Small intestine (tissue), 7 donors: Measurements from ENCODE around the gene PRKAR1B. TPM values are rescaled to one million over a fixed set of nuclear protein-coding genes. Genes with fewer than 3 reads are reported as not detected.

ENCODE experiments used
- DNase-seq, 2 donors: peaks; one replicate each; pipeline versions ENCODE4 v3.0.0 to v3.0.0-alpha.2; 2013
- FAIRE-seq: peaks from 2 replicates; lab custom pipeline; 2012; peaks lifted over from hg19 to GRCh38; lab: Jason Lieb, UNC
- H3K27ac ChIP-seq, 3 donors: one replicate each; pipeline ENCODE4 v1.5.1; 2013; ENCODE audit warnings: low read length in 2 of 3, mild to moderate bottlenecking in 2 of 3, control low read depth in 1 of 3, inconsistent platforms in 1 of 3, low read depth in 1 of 3, moderate library complexity in 1 of 3
- H3K27me3 ChIP-seq, 3 donors: one replicate each; pipeline ENCODE4 v1.6.1; 2013; ENCODE audit warnings: low read length in 3 of 3, inconsistent platforms in 1 of 3; ENCODE audit not compliant: control insufficient read depth in 3 of 3, insufficient read depth in 3 of 3
- H3K36me3 ChIP-seq, 3 donors: one replicate each; pipeline ENCODE4 v1.6.1; 2013; ENCODE audit warnings: low read length in 3 of 3, inconsistent platforms in 1 of 3, low read depth in 1 of 3, mild to moderate bottlenecking in 1 of 3, moderate library complexity in 1 of 3; ENCODE audit not compliant: control insufficient read depth in 3 of 3, insufficient read depth in 2 of 3
- H3K4me1 ChIP-seq, 3 donors: one replicate each; pipeline ENCODE4 v1.6.1; 2013; ENCODE audit warnings: low read length in 2 of 3, inconsistent platforms in 1 of 3, low read depth in 1 of 3, mild to moderate bottlenecking in 1 of 3, moderate library complexity in 1 of 3; ENCODE audit not compliant: control insufficient read depth in 3 of 3, insufficient read depth in 2 of 3
- H3K4me3 ChIP-seq, 3 donors: one replicate each; pipeline ENCODE4 v1.5.1; 2013; ENCODE audit warnings: low read length in 3 of 3, control low read depth in 1 of 3, inconsistent platforms in 1 of 3, low read depth in 1 of 3, mild to moderate bottlenecking in 1 of 3, moderate library complexity in 1 of 3
- H3K9me3 ChIP-seq, 2 donors: one replicate each; pipeline ENCODE4 v1.6.1; 2013; ENCODE audit warnings: low read depth in 1 of 2, low read length in 1 of 2; ENCODE audit not compliant: control insufficient read depth in 2 of 2, insufficient read depth in 1 of 2
- WGBS, 3 donors: extraction: QIAGEN DNeasy Blood & Tissue Kit; methylation state at CpG; one replicate each; pipeline ENCODE4 v1.1.7; 2013; 5-methylcytosine and 5-hydroxymethylcytosine counted together
- polyA plus RNA-seq, 4 donors: library from polyadenylated mRNA; stranded (reverse) in 3 of 4; unstranded in 1 of 4; fragments of 200-250 nt in 3 of 4; fragments of 120-200 nt in 1 of 4; gene quantifications; one replicate each; pipeline versions ENCODE4 v1.2.1 to v1.2.3, GENCODE V29; 2013
- donor health status: healthy with polysubstance abuse.
- donor health status: control.
- donor health status: control.
- donor health status: Bipolar disorder and iron deficiency.
- donor health status: healthy.

The PRKAR1B gene
- polyA plus RNA-seq, 4 donors = 9.5 to 32.3 (median 18.6) TPM

DNA sequence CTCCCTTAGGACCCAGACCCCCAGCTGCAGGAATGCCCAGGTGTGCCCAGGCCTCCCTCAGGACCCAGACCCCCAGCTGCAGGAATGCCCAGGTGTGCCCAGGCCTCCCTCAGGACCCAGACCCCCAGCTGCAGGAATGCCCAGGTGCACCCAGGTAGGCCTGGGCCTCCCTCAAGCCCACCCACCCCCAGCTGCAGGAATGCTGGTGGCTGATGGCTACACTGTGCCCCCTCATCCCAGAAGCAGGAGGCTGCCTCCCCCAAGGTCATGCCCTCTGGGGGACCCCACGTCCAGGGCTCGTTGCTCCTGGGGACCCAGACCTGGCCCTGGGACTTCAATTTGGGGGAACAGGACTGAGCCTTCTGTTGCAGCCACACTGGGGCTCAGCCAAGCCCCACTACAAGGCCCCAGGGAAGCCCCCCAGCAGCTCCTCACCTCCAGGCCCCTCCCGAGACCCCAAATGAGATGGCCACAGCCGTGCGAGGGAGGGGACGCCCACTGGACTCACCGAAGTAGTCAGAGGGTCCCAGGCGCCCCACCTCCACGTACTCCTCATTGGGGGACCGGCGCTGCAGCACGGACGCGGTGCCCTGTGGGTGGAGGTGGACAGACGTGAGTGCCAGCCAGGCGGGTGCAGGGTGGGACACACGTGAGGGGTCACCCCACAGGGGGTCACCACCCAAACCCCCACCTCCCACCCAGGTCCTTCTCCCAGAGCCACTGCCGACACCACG, 176.0 kb downstream of the PRKAR1B start:
- no peak overlapping the region for H3K27ac ChIP-seq
- no peaks in the 10 kb centered on the region for H3K27me3 ChIP-seq
- WGBS, 3 donors = 93 to 95% (median 94%) methylated on average over 10 to 19 of the region's 19 CpGs
- FAIRE-seq (no peak), DNase-seq (no peak)
- peaks cover 0 to 38% (median 0%) of the 10 kb centered on the region in 3 donors for H3K4me1 ChIP-seq
- H3K9me3 ChIP-seq = peaks cover 0 to 3% of the 10 kb centered on the region in 2 donors
- peaks cover 0 to 37% (median 0%) of the 10 kb centered on the region in 3 donors for H3K36me3 ChIP-seq
- H3K4me3 ChIP-seq = no peak overlapping the region

DNA sequence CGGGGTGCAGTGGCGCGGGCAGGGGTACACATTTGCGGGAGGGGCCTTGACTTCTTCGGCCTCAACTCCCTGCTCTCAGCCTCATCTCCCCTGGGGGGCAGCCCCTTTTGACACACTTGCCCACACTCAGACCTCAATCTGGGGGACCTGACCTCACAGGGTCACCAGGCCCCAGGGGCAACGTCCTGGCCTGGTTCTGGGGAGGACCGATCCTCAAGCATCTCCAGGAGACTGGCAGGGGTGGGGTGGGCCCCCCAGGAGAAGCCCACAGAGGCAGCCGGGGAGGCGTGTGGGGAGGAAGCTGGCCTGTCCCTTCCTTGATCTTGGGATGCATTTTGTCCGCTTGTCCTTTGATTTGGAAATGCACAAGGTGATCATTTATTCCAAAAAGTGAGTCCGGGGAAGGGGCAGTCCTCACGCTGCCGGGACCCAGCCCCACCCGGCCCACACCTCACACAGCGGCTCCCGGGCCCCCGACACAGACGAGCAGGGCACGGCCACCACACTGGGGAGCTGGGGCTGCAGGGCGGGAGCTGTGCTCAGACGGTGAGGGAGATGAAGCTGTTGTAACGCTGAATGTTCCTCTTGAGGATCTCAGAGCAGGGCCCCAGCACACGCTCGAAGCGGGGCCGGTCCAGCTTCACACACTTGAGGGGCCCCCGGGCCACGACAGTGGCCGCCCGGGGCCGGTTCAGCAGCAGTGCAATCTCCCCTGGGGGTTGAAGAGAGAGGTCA, 177.0 kb downstream of the PRKAR1B start:
- Histone ChIP-seq H3K27ac (peak overlapping the region in 1 of 3 donors; percentile 71), H3K4me1 (peaks cover 0 to 38% (median 0%) of the 10 kb centered on the region in 3 donors), H3K27me3 (no peaks in the 10 kb centered on the region), H3K36me3 (peaks cover 0 to 30% (median 0%) of the 10 kb centered on the region in 3 donors), H3K9me3 (peaks cover 0 to 8% of the 10 kb centered on the region in 2 donors), H3K4me3 (no peak overlapping the region)
- DNase-seq (no peak), FAIRE-seq (no peak)
- 92 to 95% (median 93%) methylated on average over 30 to 31 of the region's 31 CpGs for WGBS, 3 donors

GRCh38 chr7:549066-549890, 177.8 kb downstream of the PRKAR1B start:
- H3K4me1 ChIP-seq = peaks cover 0 to 38% (median 0%) of the 10 kb centered on the region in 3 donors
- peak in 1 of 2 donors; percentile 90 for DNase-seq
- FAIRE-seq = no peak
- H3K9me3 ChIP-seq = peaks cover 0 to 5% of the 10 kb centered on the region in 2 donors
- H3K4me3 ChIP-seq = peak overlapping the region in 1 of 3 donors; percentile 22
- 40 to 67% (median 66%) methylated on average over 39 to 43 of the region's 43 CpGs for WGBS, 3 donors
- H3K27ac ChIP-seq = peak overlapping the region in 1 of 3 donors; percentile 71
- peaks cover 0 to 24% (median 0%) of the 10 kb centered on the region in 3 donors for H3K36me3 ChIP-seq
- H3K27me3 ChIP-seq = no peaks in the 10 kb centered on the region

DNA sequence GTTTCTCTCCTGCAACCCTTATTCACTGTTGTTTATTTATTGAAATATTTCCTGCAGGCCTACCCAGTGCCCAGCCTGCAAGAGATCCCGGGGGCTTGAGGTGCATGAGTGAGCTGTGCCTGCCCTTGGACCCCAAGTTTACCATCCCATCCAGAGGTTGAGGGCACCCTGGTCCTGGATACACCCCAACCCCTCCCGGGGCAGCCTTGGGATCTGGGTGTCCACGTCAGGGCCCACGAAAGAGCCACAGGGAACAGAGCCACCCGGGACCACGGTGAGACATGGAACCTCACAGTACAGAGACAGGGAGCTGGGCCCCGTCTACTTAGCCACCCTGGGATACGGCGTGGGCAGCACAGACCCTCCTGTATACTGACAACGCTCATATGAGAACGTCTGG, 178.7 kb downstream of the PRKAR1B start:
- H3K9me3 ChIP-seq = peaks cover 0 to 5% of the 10 kb centered on the region in 2 donors
- no peak for FAIRE-seq
- H3K27me3 ChIP-seq = no peaks in the 10 kb centered on the region
- DNase-seq = no peak
- peak overlapping the region in 1 of 3 donors; percentile 71 for H3K27ac ChIP-seq
- H3K4me3 ChIP-seq = no peak overlapping the region
- 88 to 95% (median 90%) methylated on average over 11 of the region's 11 CpGs for WGBS, 3 donors
- H3K36me3 ChIP-seq = peaks cover 0 to 20% (median 0%) of the 10 kb centered on the region in 3 donors
- peaks cover 0 to 31% (median 0%) of the 10 kb centered on the region in 3 donors for H3K4me1 ChIP-seq

GRCh38 chr7:545470-545869, 181.6 kb downstream of the PRKAR1B start:
- DNase-seq (no peak), FAIRE-seq (no peak)
- no peak overlapping the region for H3K4me3 ChIP-seq
- no peak overlapping the region for H3K27ac ChIP-seq
- WGBS, 3 donors = 90 to 92% (median 91%) methylated on average over 16 of the region's 16 CpGs
- H3K9me3 ChIP-seq = peaks cover 0 to 10% of the 10 kb centered on the region in 2 donors
- H3K4me1 ChIP-seq = peaks cover 0 to 20% (median 0%) of the 10 kb centered on the region in 3 donors
- H3K36me3 ChIP-seq = peaks cover 0 to 13% (median 0%) of the 10 kb centered on the region in 3 donors
- no peaks in the 10 kb centered on the region for H3K27me3 ChIP-seq

- Histone ChIP-seq H3K36me3 (peaks cover 0 to 4% (median 0%) of the 10 kb centered on the region in 3 donors), H3K27me3 (no peaks in the 10 kb centered on the region), H3K27ac (no peak overlapping the region), H3K4me1 (peaks cover 0 to 25% (median 0%) of the 10 kb centered on the region in 3 donors), H3K4me3 (no peak overlapping the region), H3K9me3 (peaks cover 0 to 12% of the 10 kb centered on the region in 2 donors)
- DNase-seq (no peak), FAIRE-seq (no peak)
- 85 to 88% (median 87%) methylated on average over 18 of the region's 18 CpGs for WGBS, 3 donors
Observed at GRCh38 chr7:544338-545221, 182.5 kb downstream of the PRKAR1B start.

GRCh38 chr7:543501-544337, 183.4 kb downstream of the PRKAR1B start:
- Histone ChIP-seq H3K4me1 (peaks cover 3 to 24% (median 6%) of the 10 kb centered on the region in 3 donors), H3K27me3 (no peaks in the 10 kb centered on the region), H3K9me3 (peaks cover 0 to 12% of the 10 kb centered on the region in 2 donors), H3K36me3 (peaks cover 0 to 3% (median 0%) of the 10 kb centered on the region in 3 donors), H3K27ac (no peak overlapping the region), H3K4me3 (no peak overlapping the region)
- no peak for DNase-seq
- no peak for FAIRE-seq
- 74 to 84% (median 77%) methylated on average over 18 of the region's 18 CpGs for WGBS, 3 donors
